Liver (tissue), 9 donors: ENCODE results near the gene ABCC9. TPM values are rescaled to one million over a fixed set of nuclear protein-coding genes. Genes with fewer than 3 reads are reported as not detected.

Source experiments
- DNase-seq: peaks from one replicate; pipeline ENCODE4 v3.0.0-alpha.2; 2017; ENCODE audit warnings: low spot score
- H3K27ac ChIP-seq, 2 donors: one replicate each; pipeline ENCODE4 v1.7.0; 2013; ENCODE audit warnings: inconsistent platforms in 2 of 2, low read length in 2 of 2, control low read depth in 1 of 2, low read depth in 1 of 2, mild to moderate bottlenecking in 1 of 2
- H3K27me3 ChIP-seq, 4 donors: one replicate each; pipeline versions ENCODE4 v1.6.1 to v1.7.0; 2013; ENCODE audit warnings: low read length in 3 of 4, inconsistent platforms in 1 of 4, mild to moderate bottlenecking in 1 of 4, moderate library complexity in 1 of 4; ENCODE audit not compliant: control insufficient read depth in 4 of 4, insufficient read depth in 4 of 4
- H3K36me3 ChIP-seq, 4 donors: one replicate each; pipeline versions ENCODE4 v1.6.1 to v1.7.0; 2013; ENCODE audit warnings: low read length in 3 of 4, mild to moderate bottlenecking in 3 of 4, low read depth in 1 of 4, moderate library complexity in 1 of 4; ENCODE audit not compliant: control insufficient read depth in 4 of 4, insufficient read depth in 3 of 4
- H3K4me1 ChIP-seq, 4 donors: one replicate each; pipeline versions ENCODE4 v1.6.1 to v1.7.0; 2013; ENCODE audit warnings: low read length in 3 of 4, mild to moderate bottlenecking in 3 of 4, moderate library complexity in 1 of 4; ENCODE audit not compliant: control insufficient read depth in 4 of 4, insufficient read depth in 4 of 4
- H3K4me3 ChIP-seq, 3 donors: one replicate each; pipeline versions ENCODE4 v1.6.1 to v1.7.0; 2013; ENCODE audit warnings: low read length in 3 of 3, control low read depth in 1 of 3, low read depth in 1 of 3, mild to moderate bottlenecking in 1 of 3
- H3K9ac ChIP-seq, 2 donors: one replicate each; pipeline ENCODE4 v1.7.0; 2013; ENCODE audit warnings: low read length in 2 of 2, mild to moderate bottlenecking in 2 of 2, moderate library complexity in 2 of 2, control low read depth in 1 of 2, low read depth in 1 of 2
- H3K9me3 ChIP-seq, 4 donors: one replicate each; pipeline versions ENCODE4 v1.6.1 to v1.7.0; 2013; ENCODE audit warnings: low read length in 3 of 4; ENCODE audit not compliant: control insufficient read depth in 4 of 4
- EGR1 ChIP-seq, 2 donors: IDR thresholded peaks; 2 replicates each; pipeline ENCODE4 v1.6.1; 2016 to 2018; ENCODE audit warnings: antibody characterized with exemption in 2 of 2, low read depth in 2 of 2
- FOXA1 ChIP-seq: IDR thresholded peaks from 2 replicates; pipeline ENCODE4 v1.6.1; 2016; ENCODE audit warnings: antibody characterized with exemption
- FOXA2 ChIP-seq: IDR thresholded peaks from 2 replicates; pipeline ENCODE4 v1.6.1; 2016; ENCODE audit warnings: antibody characterized with exemption
- GABPA ChIP-seq, 2 donors: IDR thresholded peaks in 1 of 2; conservative IDR thresholded peaks in 1 of 2; 2 replicates each; pipeline ENCODE4 v1.6.1; 2016; ENCODE audit warnings: antibody characterized with exemption in 2 of 2, mild to moderate bottlenecking in 1 of 2, moderate library complexity in 1 of 2
- HNF4A ChIP-seq, 2 donors: conservative IDR thresholded peaks; 2 replicates each; pipeline ENCODE4 v1.6.1; 2016; ENCODE audit warnings: antibody characterized with exemption in 2 of 2, mild to moderate bottlenecking in 2 of 2
- HNF4G ChIP-seq: IDR thresholded peaks from 2 replicates; pipeline ENCODE4 v1.6.1; 2016; ENCODE audit warnings: antibody characterized with exemption
- JUND ChIP-seq, 2 donors: IDR thresholded peaks; 2 replicates each; pipeline ENCODE4 v1.6.1; 2016; ENCODE audit warnings: antibody characterized with exemption in 2 of 2
- NR2F2 ChIP-seq: IDR thresholded peaks from 2 replicates; pipeline ENCODE4 v1.6.1; 2016; ENCODE audit warnings: antibody characterized with exemption
- RAD21 ChIP-seq, 2 donors: IDR thresholded peaks; 2 replicates each; pipeline ENCODE4 v1.6.1; 2016; ENCODE audit warnings: antibody characterized with exemption in 2 of 2, mild to moderate bottlenecking in 2 of 2
- RXRA ChIP-seq, 2 donors: IDR thresholded peaks; 2 replicates each; pipeline ENCODE4 v1.6.1; 2017 to 2018; ENCODE audit warnings: antibody characterized with exemption in 2 of 2, mild to moderate bottlenecking in 1 of 2
- SP1 ChIP-seq: IDR thresholded peaks from 2 replicates; pipeline ENCODE4 v1.6.1; 2018; ENCODE audit warnings: antibody characterized with exemption, mild to moderate bottlenecking
- TAF1 ChIP-seq: conservative IDR thresholded peaks from 2 replicates; pipeline ENCODE4 v1.6.1; 2016; ENCODE audit warnings: antibody characterized with exemption, mild to moderate bottlenecking
- YY1 ChIP-seq: IDR thresholded peaks from 2 replicates; pipeline ENCODE4 v1.6.1; 2016; ENCODE audit warnings: antibody characterized with exemption, mild to moderate bottlenecking
- WGBS: extraction: QIAGEN DNeasy Blood & Tissue Kit; methylation state at CpG from one replicate; pipeline ENCODE4 v1.1.7; 2013; 5-methylcytosine and 5-hydroxymethylcytosine counted together
- polyA plus RNA-seq, 2 donors: library from polyadenylated mRNA; stranded (reverse) in 1 of 2; unstranded in 1 of 2; fragments of 200-250 nt in 1 of 2; fragments of >200 nt in 1 of 2; fragmentation: Nextera tagmentation in 1 of 2; extraction: Ambion mirVana in 1 of 2; gene quantifications; one replicate each; pipeline versions ENCODE4 v1.2.1 to v1.2.3, GENCODE V29; 2013 to 2015
- total RNA-seq, 2 donors: library from RNA; depleted of rRNA; stranded (reverse); fragments of >200 nt; gene quantifications; one replicate each; pipeline ENCODE4 v1.2.3, GENCODE V29; 2014
- TF ChIP-seq, protein P1 (sequence below): IDR thresholded peaks from 2 replicates; pipeline ENCODE4 v1.6.1; 2016; ENCODE audit warnings: antibody characterized with exemption
- TF ChIP-seq, protein P2 (sequence below): IDR thresholded peaks from 2 replicates; pipeline ENCODE4 v1.6.1; 2016; ENCODE audit warnings: antibody characterized with exemption
- TF ChIP-seq, protein P3 (sequence below): IDR thresholded peaks from 2 replicates; pipeline ENCODE4 v1.6.1; 2016; ENCODE audit warnings: antibody characterized with exemption, mild to moderate bottlenecking
- TF ChIP-seq, protein P4 (sequence below): IDR thresholded peaks from 2 replicates; pipeline ENCODE4 v1.6.1; 2016; ENCODE audit warnings: antibody characterized with exemption
- TF ChIP-seq, protein P5 (sequence below): fragments of 150-350 bp; IDR thresholded peaks from 2 replicates; pipeline ENCODE4 v1.5.1; 2017; ENCODE audit warnings: improper control_type of control experiment, low read depth, low read length; ENCODE audit not compliant: missing input control
- donor health status: healthy.
- donor health status: healthy.
- donor health status: healthy.
- donor health status: healthy.
- donor health status: healthy.

The ABCC9 gene
- total and polyA plus RNA-seq, 4 donors, result 2.7 to 55.6 (median 10.7) TPM

DNA sequence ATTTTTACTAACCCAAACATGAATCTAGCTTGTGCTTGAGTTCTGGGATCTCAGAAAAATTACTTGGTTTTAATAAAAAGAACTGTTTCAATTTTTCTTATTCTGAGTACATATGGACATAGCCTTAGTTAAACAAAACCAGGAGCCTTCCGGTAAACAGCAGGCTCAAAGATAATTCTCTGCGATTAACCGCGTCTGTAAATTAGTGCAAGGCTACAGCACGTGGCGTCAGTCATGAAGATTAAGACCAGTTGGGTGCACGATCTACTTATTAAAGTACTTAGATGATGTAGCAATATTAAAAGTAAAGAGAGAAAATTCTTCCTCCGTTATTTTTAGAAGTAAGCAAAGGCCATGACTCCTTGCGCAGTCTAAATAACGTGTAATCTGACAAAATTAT is 167.4 kb downstream of the ABCC9 start:
- H3K27me3 ChIP-seq, result no peaks in the 10 kb centered on the region
- H3K36me3 ChIP-seq, result peaks cover 0 to 10% (median 3%) of the 10 kb centered on the region in 4 donors
- TF ChIP-seq TAF1, result no peak
- TF ChIP-seq, protein P1, sequence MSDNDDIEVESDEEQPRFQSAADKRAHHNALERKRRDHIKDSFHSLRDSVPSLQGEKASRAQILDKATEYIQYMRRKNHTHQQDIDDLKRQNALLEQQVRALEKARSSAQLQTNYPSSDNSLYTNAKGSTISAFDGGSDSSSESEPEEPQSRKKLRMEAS, result peak; percentile 34
- H3K4me1 ChIP-seq, result peaks cover 2 to 16% (median 6%) of the 10 kb centered on the region in 4 donors
- H3K27ac ChIP-seq, result peak overlapping the region; percentile 98
- H3K4me3 ChIP-seq, result peak overlapping the region; percentile 73 to 95 (median 79)
- 6% methylated on average over 10 of the region's 10 CpGs for WGBS
- no peak for DNase-seq
- H3K9me3 ChIP-seq, result no peaks in the 10 kb centered on the region
- peak overlapping the region; percentile 75 to 98 for H3K9ac ChIP-seq

DNA sequence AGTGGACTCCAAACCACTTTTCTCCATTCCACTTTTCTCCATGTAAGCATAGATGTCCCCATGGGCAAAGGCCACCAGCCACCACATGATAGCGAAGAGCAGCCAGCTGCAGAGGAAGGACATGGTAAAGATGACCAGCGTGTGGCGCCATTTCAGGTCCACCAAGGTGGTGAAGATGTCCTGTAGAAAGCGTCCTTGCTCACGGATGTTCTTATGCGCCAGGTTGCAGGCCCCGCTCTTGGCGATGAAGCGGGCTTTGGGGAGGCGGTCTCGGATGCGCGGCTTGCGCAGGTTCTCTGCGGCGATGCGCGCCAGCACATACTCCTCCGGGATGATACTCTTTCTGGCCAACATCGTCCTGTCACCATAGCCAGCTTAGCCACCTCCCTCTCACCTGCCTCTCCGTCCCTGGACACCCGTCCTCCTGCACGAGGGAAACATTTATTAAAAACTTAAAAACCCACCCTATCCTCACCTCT is 167.9 kb downstream of the ABCC9 start:
- Histone ChIP-seq H3K4me3 (peak overlapping the region; percentile 73 to 95 (median 79)), H3K27ac (peak overlapping the region; percentile 98), H3K9ac (peak overlapping the region; percentile 75 to 98), H3K4me1 (peaks cover 2 to 13% (median 6%) of the 10 kb centered on the region in 4 donors), H3K36me3 (peaks cover 0 to 11% (median 3%) of the 10 kb centered on the region in 4 donors), H3K9me3 (no peaks in the 10 kb centered on the region), H3K27me3 (no peaks in the 10 kb centered on the region)
- peak; percentile 61 for DNase-seq
- WGBS, result 14% methylated on average over 23 of the region's 23 CpGs
- peak; percentile 69 to 73 for TF ChIP-seq RXRA (IDR thresholded peaks at IDR 0.05)
- peak; percentile 60 for TF ChIP-seq HNF4G
- TF ChIP-seq EGR1 (IDR thresholded peaks at IDR 0.05; ENCODE audit: low read depth in 2 of 2), result no peak
- TF ChIP-seq TAF1, result peak; percentile 94
- TF ChIP-seq, protein P1, result peak; percentile 55
- TF ChIP-seq RAD21 (IDR thresholded peaks at IDR 0.05), result peak; percentile 78 to 83
- TF ChIP-seq, protein P2, sequence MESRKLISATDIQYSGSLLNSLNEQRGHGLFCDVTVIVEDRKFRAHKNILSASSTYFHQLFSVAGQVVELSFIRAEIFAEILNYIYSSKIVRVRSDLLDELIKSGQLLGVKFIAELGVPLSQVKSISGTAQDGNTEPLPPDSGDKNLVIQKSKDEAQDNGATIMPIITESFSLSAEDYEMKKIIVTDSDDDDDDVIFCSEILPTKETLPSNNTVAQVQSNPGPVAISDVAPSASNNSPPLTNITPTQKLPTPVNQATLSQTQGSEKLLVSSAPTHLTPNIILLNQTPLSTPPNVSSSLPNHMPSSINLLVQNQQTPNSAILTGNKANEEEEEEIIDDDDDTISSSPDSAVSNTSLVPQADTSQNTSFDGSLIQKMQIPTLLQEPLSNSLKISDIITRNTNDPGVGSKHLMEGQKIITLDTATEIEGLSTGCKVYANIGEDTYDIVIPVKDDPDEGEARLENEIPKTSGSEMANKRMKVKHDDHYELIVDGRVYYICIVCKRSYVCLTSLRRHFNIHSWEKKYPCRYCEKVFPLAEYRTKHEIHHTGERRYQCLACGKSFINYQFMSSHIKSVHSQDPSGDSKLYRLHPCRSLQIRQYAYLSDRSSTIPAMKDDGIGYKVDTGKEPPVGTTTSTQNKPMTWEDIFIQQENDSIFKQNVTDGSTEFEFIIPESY, result peak; percentile 47
- TF ChIP-seq, protein P3, sequence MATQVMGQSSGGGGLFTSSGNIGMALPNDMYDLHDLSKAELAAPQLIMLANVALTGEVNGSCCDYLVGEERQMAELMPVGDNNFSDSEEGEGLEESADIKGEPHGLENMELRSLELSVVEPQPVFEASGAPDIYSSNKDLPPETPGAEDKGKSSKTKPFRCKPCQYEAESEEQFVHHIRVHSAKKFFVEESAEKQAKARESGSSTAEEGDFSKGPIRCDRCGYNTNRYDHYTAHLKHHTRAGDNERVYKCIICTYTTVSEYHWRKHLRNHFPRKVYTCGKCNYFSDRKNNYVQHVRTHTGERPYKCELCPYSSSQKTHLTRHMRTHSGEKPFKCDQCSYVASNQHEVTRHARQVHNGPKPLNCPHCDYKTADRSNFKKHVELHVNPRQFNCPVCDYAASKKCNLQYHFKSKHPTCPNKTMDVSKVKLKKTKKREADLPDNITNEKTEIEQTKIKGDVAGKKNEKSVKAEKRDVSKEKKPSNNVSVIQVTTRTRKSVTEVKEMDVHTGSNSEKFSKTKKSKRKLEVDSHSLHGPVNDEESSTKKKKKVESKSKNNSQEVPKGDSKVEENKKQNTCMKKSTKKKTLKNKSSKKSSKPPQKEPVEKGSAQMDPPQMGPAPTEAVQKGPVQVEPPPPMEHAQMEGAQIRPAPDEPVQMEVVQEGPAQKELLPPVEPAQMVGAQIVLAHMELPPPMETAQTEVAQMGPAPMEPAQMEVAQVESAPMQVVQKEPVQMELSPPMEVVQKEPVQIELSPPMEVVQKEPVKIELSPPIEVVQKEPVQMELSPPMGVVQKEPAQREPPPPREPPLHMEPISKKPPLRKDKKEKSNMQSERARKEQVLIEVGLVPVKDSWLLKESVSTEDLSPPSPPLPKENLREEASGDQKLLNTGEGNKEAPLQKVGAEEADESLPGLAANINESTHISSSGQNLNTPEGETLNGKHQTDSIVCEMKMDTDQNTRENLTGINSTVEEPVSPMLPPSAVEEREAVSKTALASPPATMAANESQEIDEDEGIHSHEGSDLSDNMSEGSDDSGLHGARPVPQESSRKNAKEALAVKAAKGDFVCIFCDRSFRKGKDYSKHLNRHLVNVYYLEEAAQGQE, result peak; percentile 93
- peak; percentile 86 to 92 for TF ChIP-seq HNF4A (conservative IDR thresholded peaks at IDR 0.05)
- no peak for TF ChIP-seq NR2F2
- TF ChIP-seq GABPA (IDR thresholded peaks at IDR 0.05 in 1 of 2, conservative IDR thresholded peaks at IDR 0.05 in 1 of 2), result no peak
- TF ChIP-seq, protein P4, sequence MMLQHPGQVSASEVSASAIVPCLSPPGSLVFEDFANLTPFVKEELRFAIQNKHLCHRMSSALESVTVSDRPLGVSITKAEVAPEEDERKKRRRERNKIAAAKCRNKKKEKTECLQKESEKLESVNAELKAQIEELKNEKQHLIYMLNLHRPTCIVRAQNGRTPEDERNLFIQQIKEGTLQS, result no peak
- no peak for TF ChIP-seq FOXA2
- TF ChIP-seq YY1, result peak; percentile 98
- TF ChIP-seq FOXA1, result no peak
- TF ChIP-seq SP1, result peak; percentile 42
- TF ChIP-seq, protein P5, sequence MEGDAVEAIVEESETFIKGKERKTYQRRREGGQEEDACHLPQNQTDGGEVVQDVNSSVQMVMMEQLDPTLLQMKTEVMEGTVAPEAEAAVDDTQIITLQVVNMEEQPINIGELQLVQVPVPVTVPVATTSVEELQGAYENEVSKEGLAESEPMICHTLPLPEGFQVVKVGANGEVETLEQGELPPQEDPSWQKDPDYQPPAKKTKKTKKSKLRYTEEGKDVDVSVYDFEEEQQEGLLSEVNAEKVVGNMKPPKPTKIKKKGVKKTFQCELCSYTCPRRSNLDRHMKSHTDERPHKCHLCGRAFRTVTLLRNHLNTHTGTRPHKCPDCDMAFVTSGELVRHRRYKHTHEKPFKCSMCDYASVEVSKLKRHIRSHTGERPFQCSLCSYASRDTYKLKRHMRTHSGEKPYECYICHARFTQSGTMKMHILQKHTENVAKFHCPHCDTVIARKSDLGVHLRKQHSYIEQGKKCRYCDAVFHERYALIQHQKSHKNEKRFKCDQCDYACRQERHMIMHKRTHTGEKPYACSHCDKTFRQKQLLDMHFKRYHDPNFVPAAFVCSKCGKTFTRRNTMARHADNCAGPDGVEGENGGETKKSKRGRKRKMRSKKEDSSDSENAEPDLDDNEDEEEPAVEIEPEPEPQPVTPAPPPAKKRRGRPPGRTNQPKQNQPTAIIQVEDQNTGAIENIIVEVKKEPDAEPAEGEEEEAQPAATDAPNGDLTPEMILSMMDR, result peak; percentile 29
- peak; percentile 11 to 49 for TF ChIP-seq JUND (IDR thresholded peaks at IDR 0.05)
